Measurements from ENCODE around the gene ZNF174. TPM values are rescaled to one million over a fixed set of nuclear protein-coding genes. Genes with fewer than 3 reads are reported as not detected.

ZNF174 gene
- total and polyA plus RNA-seq, 2 of the 8 experiments (the other 6 are each of a cell fraction or from before 2014, with no cell fraction given) = 9.1 to 12.7 TPM

DNA sequence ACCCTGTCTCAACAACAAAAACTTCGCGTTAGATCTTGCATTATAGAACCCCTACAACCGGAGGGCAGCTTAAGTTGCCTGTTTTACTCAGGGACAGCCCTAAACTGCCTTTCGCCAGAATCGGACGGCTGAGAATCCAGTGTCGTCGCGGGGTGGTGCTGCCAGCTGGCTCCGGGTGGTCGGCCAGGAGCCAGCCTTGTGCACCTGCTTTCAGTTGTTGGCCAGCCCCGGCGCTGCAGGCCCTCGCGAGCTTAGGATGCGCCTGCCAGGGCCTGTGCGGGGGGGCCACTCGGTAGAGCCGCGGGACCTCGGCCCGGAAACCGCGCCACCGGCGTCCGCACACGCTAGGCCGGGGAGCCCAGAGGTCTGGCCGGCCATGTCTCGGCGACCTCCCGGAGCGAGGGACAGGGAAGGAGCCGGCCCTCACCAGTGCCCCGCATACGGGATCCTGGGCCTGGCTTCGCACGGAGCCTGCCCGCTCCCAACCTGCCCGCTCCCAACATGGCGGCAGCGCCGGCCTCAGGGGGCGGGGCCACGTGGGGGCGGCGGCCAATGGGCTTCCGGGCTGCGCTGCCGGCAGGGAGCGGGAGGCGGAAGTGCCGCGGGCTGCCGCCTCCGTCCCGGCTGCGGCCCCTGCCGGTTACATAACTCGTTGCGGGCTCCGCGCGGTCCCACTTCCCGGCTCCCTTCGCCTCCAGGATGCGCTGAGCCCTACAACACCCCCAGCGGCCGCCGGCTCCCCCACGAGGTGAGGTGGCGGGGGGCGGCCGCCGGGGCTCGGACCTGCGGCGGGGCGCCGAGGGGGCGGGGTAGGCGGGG, 56.6 kb downstream of the ZNF174 start (continued):
- TF ChIP-seq KDM4A (IDR thresholded peaks at IDR 0.05; ENCODE audit: low read depth, low read length, severe bottlenecking) = peak; percentile 68
- no peak for TF ChIP-seq GTF2F1 (IDR thresholded peaks at IDR 0.05; ENCODE audit: borderline replicate concordance, low read depth, low read length)
- TF ChIP-seq, protein P1, sequence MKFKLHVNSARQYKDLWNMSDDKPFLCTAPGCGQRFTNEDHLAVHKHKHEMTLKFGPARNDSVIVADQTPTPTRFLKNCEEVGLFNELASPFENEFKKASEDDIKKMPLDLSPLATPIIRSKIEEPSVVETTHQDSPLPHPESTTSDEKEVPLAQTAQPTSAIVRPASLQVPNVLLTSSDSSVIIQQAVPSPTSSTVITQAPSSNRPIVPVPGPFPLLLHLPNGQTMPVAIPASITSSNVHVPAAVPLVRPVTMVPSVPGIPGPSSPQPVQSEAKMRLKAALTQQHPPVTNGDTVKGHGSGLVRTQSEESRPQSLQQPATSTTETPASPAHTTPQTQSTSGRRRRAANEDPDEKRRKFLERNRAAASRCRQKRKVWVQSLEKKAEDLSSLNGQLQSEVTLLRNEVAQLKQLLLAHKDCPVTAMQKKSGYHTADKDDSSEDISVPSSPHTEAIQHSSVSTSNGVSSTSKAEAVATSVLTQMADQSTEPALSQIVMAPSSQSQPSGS (IDR thresholded peaks at IDR 0.05; ENCODE audit: low read length) = no peak
- TF ChIP-seq, protein P2, sequence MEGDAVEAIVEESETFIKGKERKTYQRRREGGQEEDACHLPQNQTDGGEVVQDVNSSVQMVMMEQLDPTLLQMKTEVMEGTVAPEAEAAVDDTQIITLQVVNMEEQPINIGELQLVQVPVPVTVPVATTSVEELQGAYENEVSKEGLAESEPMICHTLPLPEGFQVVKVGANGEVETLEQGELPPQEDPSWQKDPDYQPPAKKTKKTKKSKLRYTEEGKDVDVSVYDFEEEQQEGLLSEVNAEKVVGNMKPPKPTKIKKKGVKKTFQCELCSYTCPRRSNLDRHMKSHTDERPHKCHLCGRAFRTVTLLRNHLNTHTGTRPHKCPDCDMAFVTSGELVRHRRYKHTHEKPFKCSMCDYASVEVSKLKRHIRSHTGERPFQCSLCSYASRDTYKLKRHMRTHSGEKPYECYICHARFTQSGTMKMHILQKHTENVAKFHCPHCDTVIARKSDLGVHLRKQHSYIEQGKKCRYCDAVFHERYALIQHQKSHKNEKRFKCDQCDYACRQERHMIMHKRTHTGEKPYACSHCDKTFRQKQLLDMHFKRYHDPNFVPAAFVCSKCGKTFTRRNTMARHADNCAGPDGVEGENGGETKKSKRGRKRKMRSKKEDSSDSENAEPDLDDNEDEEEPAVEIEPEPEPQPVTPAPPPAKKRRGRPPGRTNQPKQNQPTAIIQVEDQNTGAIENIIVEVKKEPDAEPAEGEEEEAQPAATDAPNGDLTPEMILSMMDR (IDR thresholded peaks at IDR 0.05; ENCODE audit: control extremely low read depth in 1 of 3, insufficient read depth in 1 of 3, low read depth in 1 of 3, low read length in 3 of 3) = peak; percentile 48 to 72 (median 53)
- TF ChIP-seq RNF2 (IDR thresholded peaks at IDR 0.05; ENCODE audit: borderline replicate concordance, low read depth, low read length, missing control alignments, poor library complexity, severe bottlenecking) = no peak
- no peak for TF ChIP-seq TEAD4 (IDR thresholded peaks at IDR 0.05; ENCODE audit: low read depth, low read length)
- no peak for TF ChIP-seq CBX5 (IDR thresholded peaks at IDR 0.05; ENCODE audit: low read depth, low read length)
- no peak for TF ChIP-seq BCL11A (IDR thresholded peaks at IDR 0.05; ENCODE audit: low read depth in 2 of 2, low read length in 2 of 2)
- no peak for TF ChIP-seq POU5F1 (IDR thresholded peaks at IDR 0.05; ENCODE audit: low read depth, low read length)
- no peak for TF ChIP-seq RFX5 (IDR thresholded peaks at IDR 0.05; ENCODE audit: borderline replicate concordance, low read depth, low read length)
- peak; percentile 70; the same call in 1 of the 2 replicates for TF ChIP-seq GABPA (IDR thresholded peaks at IDR 0.05; ENCODE audit: borderline replicate concordance, insufficient read depth, low read length)
- no peak for TF ChIP-seq NANOG (IDR thresholded peaks at IDR 0.05; ENCODE audit: insufficient read depth, low read depth, low read length, poor library complexity, severe bottlenecking)
- TF ChIP-seq SUZ12 (IDR thresholded peaks at IDR 0.05; ENCODE audit: low read length) = no peak
- TF ChIP-seq BACH1 (IDR thresholded peaks at IDR 0.05; ENCODE audit: low read length) = no peak
- peak; percentile 28 to 51; a peak in 3 of 4 replicates for TF ChIP-seq RAD21 (IDR thresholded peaks at IDR 0.05 in 1 of 2, conservative IDR thresholded peaks at IDR 0.05 in 1 of 2; ENCODE audit: low read depth in 2 of 2, low read length in 2 of 2)
- peak; percentile 86 for TF ChIP-seq POLR2AphosphoS5 (IDR thresholded peaks at IDR 0.05; ENCODE audit: low read depth, low read length)
- no peak for TF ChIP-seq KDM1A (IDR thresholded peaks at IDR 0.05; ENCODE audit: borderline replicate concordance, low read length)
- TF ChIP-seq, protein P3, sequence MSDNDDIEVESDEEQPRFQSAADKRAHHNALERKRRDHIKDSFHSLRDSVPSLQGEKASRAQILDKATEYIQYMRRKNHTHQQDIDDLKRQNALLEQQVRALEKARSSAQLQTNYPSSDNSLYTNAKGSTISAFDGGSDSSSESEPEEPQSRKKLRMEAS (IDR thresholded peaks at IDR 0.05) = peak; percentile 86

All from H1 (cell line).